ENCODE results near the gene ZFP92.
"Not testable (repeated sequence)": the region's sequence is repeated elsewhere in the genome, so short reads cannot be mapped to it uniquely, and the experiment has no call there.

ZFP92 gene

DNA sequence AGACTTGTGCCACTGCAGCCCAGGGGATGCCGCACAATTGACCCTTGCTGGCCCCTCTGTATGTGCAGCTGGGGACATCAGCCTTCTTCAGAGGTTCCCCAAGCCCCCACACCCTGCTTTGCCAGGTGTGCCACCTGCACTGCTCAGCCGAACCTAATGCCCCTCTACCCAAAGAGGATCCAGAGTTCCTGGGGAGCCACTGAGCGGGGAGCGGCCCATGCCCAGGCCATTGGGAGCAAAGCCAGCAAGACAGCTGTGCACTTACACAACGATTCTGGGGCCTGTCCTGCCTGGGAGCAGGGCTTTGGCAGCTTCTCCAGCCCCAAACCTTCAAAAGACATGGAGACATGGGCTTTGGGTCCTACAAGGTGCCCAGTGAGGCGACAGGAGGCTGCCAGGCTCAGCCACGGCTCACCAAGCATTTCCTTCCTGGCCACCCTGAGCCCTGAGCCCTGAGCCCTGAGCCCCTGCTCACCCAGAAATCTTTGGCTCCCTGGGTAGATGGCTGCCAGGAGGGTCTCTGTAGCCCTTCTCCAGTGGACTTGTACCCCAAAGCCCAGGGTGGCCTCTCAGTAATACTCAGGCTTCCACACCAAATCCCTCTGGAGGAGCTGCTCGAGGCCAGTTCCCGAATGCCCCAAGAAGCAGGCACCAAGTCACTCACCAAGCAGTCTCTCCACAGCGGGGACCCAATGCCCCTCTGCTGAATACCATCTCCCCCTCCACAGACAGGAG lies 23.1 kb upstream of the ZFP92 start:
- DNase-seq, result no peak

DNA sequence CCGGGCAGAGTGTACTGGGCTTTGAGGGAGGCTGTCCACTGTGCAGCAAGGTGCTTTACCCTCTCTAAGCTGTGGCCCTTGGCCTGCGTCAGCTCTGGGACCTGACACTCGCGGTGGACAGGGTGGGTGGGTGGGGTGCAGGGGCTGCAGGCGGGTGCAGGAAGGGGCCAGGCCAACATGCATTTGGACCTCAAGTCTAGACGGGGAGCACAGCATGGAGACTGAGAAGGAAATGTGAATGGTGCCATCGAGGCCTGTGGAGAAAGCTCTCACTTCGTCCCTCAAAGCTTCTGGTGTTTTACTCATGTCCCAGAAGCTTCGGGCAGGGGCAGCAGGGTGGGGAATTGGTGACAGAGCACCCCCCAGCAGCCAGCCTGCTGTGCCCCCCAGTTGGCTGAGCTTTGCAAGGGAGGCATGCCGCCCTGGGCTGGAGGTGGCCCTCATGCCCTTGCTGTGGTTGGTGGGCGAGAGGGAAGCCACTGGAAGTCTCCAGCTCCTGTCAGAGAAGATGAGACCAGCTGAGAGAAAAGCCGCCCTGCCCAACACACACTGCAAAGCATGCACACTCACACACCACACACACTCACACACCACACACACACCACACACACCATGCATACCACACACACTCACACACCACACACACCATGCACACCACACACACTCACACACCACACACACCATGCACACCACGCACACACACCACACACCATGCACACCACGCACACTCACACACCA lies 22.4 kb upstream of the ZFP92 start:
- no peak for DNase-seq

DNA sequence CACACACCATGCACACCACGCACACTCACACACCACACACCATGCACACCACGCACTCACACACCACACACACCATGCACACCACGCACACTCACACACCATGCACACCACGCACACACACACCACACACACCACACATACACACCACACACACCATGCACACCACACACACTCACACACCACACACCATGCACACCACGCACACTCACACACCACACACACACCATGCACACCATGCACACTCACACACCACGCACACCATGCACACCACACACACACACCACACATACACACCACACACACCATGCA lies 21.9 kb upstream of the ZFP92 start:
- not testable (repeated sequence) for DNase-seq

DNA sequence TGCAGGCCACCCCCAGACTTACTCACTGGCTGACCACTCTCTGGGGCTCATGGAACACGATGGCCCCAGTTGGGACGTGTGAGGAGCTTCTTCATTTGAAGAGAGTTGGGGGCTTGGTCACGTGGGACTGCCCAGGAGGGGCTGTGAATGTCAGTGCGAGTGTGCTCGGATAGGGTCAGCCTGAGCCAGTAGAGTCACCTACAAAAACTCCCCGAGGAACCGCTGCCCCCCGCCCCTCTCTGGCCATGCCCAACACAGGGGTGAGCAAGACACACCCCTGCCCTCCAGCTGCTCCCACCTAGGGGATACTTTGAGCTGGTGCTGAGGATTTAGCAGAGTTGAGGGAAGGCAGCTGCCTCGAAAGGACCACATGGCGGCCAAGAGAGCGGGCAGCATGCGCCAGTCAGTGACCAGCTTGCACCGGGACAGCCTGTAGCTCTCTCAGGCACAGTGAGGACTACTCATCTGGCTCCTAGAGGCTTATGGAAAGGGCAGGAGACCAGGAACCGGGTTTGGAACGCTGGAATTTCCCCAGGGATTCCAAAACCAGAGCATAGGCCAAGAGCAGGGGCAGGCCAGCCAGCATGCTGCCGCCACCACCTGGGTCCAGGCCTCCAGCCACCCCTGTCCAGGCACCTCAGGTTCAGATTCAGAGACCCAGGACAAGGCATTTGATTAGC lies 18.5 kb upstream of the ZFP92 start:
- DNase-seq, result no peak

DNA sequence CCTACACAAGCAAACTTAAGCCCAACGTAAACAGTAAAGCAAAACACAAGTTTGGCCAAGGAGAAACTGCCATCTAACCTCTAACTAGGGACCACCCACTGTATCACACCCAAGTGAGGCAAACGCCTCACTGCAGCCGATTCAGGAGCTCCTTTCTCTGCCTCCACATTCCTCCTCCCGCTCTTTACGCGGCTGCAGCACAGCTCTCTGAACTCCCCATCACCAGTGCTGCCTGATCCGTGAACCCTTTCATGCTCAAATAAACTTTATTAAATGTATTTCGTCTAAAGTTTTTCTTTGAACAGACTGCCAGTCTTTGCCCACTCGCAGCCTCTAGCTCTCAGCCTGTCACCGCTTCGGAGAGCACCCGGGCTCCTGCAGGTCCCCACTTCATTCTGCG lies 16.7 kb upstream of the ZFP92 start:
- no peak for DNase-seq

DNA sequence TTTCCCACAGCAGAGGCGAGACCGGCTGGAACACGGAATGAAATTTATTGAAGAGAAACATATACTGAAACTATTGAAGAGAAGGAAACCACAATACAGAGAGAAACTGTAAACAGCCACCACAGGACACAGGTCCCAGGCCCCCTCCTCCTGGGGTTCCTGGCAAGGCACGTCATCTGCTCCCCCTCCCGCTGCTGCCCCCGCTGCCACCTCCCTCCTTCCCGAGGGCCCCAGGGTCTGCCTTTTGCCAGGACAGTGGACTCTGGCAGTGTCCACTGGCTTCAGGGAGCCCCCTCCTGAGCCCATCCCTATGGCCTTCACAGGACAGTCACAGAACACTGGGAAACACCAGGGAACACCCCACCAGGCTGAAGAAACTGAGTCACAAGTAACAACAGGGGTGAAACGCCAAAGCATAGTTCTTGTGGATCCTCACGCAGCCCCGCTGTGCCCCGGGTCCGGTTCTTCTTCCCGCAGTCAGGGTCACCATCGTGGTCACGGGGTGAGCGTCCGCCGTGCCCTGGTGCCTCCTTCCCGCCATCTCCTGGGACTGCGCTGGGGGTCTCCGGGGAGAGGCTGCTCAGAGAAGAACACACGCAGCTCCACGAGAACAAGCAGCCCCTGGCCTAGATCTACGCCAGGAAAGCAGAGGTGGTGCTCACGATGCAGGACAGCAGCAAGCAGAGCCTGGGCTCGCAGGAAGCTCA lies 15.5 kb upstream of the ZFP92 start:
- DNase-seq, result no peak

DNA sequence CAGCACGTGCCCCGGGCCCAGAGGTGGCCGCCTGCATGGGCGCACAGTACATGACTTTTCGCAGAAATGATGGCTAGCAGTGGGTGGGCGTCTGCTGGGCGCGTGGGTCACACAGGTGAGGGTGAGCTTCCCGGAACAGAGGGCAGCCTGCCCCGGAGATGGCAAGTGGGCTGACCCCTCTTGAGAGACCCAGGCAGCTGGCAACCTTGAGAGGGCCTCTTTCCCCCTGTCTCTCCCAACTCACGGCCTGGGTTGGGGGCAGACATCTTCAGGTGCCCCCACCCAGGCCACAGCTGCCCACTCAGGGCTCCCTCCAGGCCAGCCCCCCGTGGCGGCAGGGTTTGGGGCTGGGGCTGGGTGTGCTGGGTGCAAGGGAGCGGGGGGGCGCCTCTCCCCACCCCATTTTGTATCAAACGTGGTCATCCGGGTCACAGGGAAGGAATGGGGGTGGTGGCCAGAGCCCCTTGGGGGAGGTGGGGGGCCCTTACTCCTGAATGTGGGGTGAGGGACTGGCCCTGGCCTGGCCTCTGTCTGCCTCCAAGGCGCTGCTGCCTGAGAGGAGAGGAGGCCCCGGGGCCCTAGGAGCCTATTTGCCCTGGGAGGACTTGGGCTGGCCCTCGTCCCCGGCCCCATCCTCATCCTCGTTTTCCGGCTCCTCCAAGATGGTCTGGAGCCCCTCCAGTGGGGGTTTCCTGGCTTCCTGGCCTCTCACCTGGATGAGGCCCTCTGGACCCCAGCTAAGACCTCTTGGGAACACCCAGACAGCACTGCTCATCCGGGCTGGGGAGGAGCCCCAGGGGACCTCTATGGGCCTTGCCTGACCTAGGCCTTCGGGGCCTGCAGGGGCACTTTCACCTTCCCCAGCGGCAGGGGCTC lies 14.7 kb upstream of the ZFP92 start:
- no peak for DNase-seq

DNA sequence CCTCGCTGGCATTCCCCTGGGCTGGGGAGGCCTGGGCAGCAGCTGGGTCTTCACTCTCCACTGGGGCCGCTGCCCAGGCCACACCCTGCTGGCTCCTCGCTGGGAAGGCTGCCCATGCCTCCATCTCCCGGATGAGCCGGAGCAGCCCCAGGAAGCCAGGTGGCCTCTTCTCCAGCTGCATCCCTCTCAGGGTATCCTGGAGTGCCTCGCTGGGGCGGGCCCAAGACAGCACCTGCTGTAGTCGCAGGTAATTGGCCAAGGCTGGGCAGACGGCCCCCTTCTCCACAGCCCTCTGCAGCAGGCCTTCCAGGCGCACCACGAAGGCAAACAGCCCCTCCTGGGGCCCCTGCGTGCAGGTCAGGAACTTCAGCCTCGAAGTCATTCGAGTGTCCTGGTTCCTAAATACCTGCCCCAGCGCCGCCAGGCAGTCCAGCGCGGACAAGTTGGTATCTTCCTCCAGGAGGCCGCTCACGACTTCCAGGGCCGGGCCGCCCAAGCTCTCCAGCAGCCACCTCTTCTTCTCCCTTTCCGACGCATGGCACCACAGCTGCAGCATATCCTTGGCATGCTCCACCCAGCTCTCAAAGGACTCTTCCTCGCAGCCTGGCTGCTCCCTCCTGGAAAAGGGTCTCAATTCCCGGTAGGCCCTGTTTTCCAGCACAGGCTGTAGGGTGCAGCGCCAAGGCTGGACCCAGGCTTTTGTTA lies 13.9 kb upstream of the ZFP92 start:
- no peak for DNase-seq

DNA sequence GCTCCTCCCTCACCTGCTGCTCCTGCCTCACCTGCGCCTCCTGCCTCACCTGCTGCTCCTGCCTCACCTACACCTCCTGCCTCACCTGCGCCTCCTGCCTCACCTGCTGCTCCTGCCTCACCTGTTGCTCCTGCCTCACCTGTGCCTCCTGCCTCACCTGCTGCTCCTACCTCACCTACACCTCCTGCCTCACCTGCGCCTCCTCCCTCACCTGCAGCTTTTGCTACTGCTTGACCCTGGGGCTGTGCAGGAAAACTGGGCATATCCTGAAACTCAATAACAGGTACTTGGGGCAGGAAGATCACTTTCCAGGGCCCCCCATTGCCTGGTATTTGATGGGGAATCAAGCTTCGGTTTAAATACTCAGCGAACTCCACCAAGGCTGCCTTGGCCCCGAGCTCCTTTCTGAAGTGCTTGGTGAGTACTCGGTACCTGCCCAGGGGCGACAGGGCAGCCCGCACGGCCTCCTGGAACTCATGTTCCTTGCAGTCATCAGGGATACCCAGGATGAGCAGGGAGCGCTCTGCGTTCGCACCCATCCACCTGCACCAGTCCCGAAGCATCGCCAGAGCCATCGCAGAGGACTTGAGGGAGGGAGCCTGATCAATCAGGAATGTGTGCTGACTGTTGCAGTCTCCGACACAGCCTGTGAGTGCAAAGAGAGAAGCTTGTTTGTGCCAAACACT lies 12.9 kb upstream of the ZFP92 start:
- no peak for DNase-seq

DNA sequence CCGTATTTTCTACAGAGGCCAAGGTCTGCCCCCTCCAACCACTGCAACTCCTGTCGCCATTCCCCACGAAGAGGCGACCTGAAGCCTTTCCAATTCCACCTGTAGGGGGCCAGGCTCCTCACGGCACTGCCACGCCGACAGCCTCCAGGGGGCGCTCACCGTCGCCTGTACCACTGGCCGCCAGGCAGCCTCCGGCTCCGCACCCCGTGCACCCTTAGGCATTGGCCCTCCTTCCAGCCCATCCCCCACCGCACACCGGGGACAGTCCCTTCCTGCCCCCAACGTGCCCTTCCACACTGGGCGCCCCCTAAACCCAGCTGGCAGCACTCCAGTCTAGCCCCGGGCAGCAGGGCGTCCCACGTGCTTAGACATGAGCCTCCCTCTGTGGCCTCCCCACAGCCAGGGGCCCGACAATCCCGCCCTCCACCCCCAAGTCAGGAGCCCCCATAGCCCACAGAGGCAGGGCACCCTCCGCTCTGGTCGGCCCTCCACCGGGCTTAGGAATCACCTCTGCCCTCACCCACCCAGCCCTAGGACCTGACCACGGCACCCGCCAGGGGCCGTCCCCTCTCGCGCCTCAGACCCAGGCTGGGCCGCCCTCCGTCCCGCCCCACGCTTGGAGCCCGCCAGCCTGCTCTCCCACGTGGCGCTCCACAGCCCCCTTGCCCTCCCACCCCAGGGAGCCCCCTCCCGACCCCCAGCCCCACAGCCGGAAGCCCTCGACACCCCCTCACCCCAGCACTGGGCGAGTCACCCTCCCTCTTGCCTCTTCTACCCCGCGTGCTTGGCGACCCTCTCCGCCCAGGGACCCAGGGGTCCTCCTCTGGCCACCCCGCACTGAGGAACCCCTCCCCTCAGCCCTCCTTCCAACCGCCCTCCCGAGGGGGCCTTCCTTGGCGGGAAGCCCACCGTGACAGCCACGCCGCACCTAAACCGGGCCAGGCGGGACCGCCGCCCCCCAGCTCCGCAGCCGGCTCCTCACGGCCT lies 10.8 kb upstream of the ZFP92 start:
- DNase-seq, result peak; percentile 67

DNA sequence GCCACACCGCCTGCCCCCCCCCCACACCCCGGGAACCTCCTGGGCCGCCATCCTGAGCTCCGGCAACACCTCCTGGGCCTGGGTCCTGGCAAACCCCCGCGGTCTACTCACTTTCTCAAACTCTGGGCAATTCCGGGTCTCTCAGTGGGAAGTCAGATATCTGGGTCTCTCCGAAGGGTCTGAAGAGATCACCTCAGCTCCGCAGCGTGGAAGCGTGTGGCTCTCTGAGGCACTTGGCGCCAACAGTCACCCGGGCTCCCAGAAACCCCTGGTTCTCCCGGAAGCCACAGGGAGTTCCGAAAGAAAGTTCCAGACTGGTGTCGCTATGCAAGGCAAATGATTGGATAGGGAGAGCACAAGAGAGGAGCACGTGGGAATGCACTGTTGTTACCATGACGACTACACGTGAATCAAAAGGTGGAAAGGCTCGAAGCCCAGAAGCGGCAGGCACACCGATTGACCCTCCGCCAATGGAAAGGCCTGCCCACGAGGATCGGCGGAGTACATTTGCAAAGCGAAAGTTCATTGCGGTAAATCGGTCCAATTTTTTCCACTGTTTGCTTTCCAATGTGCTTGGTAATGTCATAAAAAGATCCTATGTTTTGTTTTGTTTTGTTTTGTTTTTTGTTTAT lies 10.0 kb upstream of the ZFP92 start, which contains the start of gene PNMA6E:
PNMA6E (minus strand) TSS at position 218 of the 632 bp plus-strand sequence. CDS start 2,501 bp downstream, outside the sequence.
- no peak for DNase-seq

DNA sequence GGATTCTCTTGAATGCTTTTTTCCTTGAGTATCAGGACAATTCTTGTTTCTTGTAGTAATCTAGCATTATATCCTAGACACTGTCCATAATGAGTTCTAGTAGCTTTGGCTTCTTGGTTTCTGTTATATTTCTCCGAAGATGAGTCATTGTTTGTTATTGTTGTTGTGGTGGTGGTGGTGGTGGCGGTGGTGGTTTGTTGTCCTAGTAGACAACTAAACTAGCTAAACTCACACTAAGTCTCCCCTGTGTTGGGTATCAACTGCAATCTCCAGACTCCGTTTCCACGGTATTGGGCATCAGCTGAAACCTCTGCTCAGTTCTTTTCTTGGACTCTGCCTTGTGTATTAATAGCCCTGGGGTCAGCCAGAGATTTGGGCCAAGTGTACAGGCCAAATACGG lies 6.9 kb upstream of the ZFP92 start:
- not testable (repeated sequence) for DNase-seq

DNA sequence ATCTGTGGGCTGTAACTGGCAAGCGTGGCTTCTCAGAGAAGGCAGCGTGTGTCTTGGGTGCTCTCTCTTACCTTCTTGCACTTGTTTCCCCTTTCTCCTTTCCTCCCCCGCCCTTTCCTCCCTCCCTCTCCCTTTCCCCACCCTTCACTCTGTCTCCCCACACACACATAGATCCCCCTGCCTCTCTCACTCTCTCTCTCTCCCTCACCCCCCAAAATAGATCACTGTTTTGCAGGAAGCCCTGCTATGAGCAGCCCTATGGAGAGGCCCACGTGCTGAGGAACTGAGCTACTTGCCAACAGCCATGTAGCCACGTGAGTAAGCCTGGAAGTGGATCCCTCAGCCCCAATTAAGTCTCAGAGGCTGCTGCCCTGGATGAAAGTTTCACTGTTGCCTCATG lies 5.8 kb upstream of the ZFP92 start:
- DNase-seq, result no peak

DNA sequence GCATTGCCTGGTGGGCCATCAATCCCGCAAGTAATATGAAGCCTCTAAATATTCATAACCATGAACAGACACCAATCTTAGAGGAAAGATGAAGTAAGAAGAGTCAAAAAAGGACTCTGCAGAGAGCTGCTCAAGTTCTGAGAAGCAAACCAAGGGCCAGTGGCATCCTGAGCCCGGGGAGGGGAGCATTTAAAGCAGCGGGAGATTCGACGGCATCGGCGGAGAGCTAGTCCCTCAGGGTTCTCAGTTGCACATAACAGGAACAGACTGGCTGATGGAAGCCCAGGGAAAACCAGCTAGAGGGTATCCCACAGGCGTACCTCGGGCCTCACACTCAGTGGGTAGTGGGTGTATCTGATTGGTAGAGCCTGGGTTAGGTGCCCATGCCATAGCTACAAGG lies 5.3 kb upstream of the ZFP92 start:
- DNase-seq, result no peak

DNA sequence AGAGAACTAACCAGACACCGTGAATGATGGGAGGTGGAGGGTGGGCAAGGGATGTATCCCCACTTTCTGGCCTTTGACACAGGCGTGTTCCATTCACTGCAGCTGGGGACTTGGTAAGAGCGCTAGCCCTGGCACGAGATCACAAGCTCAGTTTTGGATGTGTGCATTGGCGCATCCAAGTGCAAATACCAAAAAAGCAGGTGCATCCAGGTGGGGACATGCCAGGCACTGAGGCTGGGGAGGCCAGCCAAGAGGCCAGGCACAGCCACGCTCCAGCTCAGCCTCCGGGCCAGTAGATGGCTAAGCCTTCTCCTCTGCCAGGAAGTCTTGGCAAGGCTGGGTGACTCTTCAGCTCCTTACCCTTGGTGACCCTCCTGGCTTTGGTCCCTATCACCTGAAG lies 4.4 kb upstream of the ZFP92 start:
- DNase-seq, result no peak

DNA sequence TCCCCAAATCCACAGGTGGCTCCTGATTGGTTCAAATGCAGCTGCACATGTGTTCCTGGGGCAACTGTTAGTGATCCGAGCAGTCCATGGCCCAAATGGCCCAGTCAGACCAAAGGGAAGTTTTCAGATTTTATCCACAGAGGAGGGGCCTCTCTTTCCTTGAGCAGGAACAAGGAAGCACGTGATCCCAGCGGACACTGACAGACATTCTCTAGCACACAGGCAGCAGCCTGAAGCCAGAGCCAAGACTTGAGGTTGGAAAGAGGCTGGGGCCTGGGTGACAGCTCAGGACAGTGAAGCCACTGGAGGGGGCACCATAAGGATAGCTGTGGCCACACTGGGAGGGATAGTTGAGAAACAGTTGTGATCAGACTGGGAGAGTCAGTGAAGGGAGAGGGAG lies 3.5 kb upstream of the ZFP92 start:
- DNase-seq, result no peak

DNA sequence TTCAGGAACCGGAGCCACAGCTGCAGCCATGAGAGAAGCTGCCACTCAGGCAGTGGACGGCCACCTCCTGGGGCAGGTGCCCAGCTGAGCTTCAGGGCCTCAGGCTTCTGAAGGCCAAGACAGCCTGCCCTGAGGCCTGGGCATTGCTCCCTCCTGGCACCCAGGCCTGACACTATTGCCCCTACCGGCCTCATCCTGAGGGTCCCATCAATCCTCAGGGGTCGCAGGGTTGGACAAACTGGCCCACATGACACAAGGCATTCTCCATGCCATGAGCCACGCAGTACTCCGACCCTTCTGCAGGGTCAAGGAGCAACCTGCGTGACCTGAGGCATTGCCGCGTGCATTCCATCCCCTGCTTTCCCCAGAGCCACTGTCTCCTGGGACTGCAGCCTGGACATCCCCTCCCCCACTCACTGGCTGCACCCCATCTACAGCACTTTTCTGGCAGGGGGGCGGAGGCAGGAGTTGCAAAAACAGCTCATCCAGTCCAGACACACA lies 3.0 kb upstream of the ZFP92 start:
- no peak for DNase-seq

DNA sequence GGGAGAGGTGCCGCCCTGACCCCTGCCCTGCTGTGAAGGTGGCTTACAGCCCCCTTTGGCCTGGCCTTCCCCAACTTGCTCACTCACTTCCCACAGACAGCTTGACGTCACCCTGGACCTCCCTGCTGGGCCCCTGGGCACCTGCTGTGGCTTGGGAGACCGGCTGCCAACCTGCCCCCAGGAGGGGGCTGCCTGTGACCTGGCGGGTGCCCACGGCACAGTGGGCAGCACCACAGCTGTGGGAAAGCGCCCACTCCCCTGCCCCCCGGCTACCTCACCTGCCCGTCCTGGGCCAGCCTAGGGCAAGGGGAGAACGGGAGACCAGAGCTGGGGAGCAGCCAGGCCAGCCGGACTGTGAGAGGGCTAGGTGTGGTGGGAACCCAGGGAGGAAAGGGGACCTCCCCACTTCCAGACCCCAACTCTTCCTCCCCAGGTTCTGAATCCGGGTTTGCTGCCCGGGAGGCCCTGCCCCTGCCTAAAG lies 2.4 kb upstream of the ZFP92 start:
- DNase-seq, result no peak
